Measurements from ENCODE around the gene RBM15. TPM values are rescaled to one million over a fixed set of nuclear protein-coding genes. Genes with fewer than 3 reads are reported as not detected.

RBM15 gene
- total RNA-seq, 1 experiment from 2014 or later, result 32.1 TPM

- intact Hi-C loops (cut with micrococcal nuclease; ENCODE audit: unreplicated experiment) (no loop called here), in situ Hi-C loops (cut with HindIII; ENCODE audit: low pct_unique_long_range_greater_than_20kb, low sequenced_read_pairs) (no loop called here)
- CTCF ChIA-PET, result no interaction called here
- DNase-seq (ENCODE audit: low read depth, low spot score), result no peak
- no peaks in the 10 kb centered on the region for H3K27me3 ChIP-seq (ENCODE audit: control insufficient read depth, insufficient read depth, low read length)
- H3K27ac ChIP-seq (ENCODE audit: low read length), result no peak overlapping the region
- ATAC-seq, result no peak
- H3K4me3 ChIP-seq (ENCODE audit: low read depth in 2 of 2, low read length in 2 of 2), result no peak overlapping the region
- POLR2A ChIA-PET, result no interaction called here
- no peaks in the 10 kb centered on the region for H3K9me3 ChIP-seq (ENCODE audit: control insufficient read depth, insufficient read depth, low read depth, low read length)
- BruUV-seq (replicated peaks), result no TSS peak
- no peak for TF ChIP-seq TCF7L2 (IDR thresholded peaks at IDR 0.05; ENCODE audit: low read depth, low read length)
- TF ChIP-seq, protein P1, sequence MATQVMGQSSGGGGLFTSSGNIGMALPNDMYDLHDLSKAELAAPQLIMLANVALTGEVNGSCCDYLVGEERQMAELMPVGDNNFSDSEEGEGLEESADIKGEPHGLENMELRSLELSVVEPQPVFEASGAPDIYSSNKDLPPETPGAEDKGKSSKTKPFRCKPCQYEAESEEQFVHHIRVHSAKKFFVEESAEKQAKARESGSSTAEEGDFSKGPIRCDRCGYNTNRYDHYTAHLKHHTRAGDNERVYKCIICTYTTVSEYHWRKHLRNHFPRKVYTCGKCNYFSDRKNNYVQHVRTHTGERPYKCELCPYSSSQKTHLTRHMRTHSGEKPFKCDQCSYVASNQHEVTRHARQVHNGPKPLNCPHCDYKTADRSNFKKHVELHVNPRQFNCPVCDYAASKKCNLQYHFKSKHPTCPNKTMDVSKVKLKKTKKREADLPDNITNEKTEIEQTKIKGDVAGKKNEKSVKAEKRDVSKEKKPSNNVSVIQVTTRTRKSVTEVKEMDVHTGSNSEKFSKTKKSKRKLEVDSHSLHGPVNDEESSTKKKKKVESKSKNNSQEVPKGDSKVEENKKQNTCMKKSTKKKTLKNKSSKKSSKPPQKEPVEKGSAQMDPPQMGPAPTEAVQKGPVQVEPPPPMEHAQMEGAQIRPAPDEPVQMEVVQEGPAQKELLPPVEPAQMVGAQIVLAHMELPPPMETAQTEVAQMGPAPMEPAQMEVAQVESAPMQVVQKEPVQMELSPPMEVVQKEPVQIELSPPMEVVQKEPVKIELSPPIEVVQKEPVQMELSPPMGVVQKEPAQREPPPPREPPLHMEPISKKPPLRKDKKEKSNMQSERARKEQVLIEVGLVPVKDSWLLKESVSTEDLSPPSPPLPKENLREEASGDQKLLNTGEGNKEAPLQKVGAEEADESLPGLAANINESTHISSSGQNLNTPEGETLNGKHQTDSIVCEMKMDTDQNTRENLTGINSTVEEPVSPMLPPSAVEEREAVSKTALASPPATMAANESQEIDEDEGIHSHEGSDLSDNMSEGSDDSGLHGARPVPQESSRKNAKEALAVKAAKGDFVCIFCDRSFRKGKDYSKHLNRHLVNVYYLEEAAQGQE (IDR thresholded peaks at IDR 0.05; ENCODE audit: insufficient read depth in 1 of 2, low read depth in 2 of 2, low read length in 1 of 2), result no peak
- TF ChIP-seq, protein P2, sequence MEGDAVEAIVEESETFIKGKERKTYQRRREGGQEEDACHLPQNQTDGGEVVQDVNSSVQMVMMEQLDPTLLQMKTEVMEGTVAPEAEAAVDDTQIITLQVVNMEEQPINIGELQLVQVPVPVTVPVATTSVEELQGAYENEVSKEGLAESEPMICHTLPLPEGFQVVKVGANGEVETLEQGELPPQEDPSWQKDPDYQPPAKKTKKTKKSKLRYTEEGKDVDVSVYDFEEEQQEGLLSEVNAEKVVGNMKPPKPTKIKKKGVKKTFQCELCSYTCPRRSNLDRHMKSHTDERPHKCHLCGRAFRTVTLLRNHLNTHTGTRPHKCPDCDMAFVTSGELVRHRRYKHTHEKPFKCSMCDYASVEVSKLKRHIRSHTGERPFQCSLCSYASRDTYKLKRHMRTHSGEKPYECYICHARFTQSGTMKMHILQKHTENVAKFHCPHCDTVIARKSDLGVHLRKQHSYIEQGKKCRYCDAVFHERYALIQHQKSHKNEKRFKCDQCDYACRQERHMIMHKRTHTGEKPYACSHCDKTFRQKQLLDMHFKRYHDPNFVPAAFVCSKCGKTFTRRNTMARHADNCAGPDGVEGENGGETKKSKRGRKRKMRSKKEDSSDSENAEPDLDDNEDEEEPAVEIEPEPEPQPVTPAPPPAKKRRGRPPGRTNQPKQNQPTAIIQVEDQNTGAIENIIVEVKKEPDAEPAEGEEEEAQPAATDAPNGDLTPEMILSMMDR (IDR thresholded peaks at IDR 0.05), result no peak
- TF ChIP-seq SIN3A (IDR thresholded peaks at IDR 0.05; ENCODE audit: borderline replicate concordance, insufficient read depth, low read depth, low read length), result no peak
- TF ChIP-seq POLR2AphosphoS5 (IDR thresholded peaks at IDR 0.05; ENCODE audit: low read depth, low read length), result no peak
- no peaks in the 10 kb centered on the region for H3K4me1 ChIP-seq (ENCODE audit: control insufficient read depth, insufficient read depth, low read length)
- no peaks in the 10 kb centered on the region for H3K36me3 ChIP-seq (ENCODE audit: control insufficient read depth, insufficient read depth, low read length)
These were observed 54.7 kb downstream of the RBM15 start for GRCh38 chr1:110393691-110394492.

- TF ChIP-seq SIN3A (IDR thresholded peaks at IDR 0.05; ENCODE audit: borderline replicate concordance, insufficient read depth, low read depth, low read length) (no peak), POLR2AphosphoS5 (IDR thresholded peaks at IDR 0.05; ENCODE audit: low read depth, low read length) (no peak), TCF7L2 (IDR thresholded peaks at IDR 0.05; ENCODE audit: low read depth, low read length) (no peak)
- TF ChIP-seq, protein P2 (IDR thresholded peaks at IDR 0.05), result no peak
- TF ChIP-seq, protein P1 (IDR thresholded peaks at IDR 0.05; ENCODE audit: insufficient read depth in 1 of 2, low read depth in 2 of 2, low read length in 1 of 2), result no peak
These were observed 55.3 kb downstream of the RBM15 start for GRCh38 chr1:110394493-110394820.

More at GRCh38 chr1:110394493-110394820, 55.3 kb downstream of the RBM15 start:
- BruUV-seq (replicated peaks), result no TSS peak
- H3K27me3 ChIP-seq (ENCODE audit: control insufficient read depth, insufficient read depth, low read length), result no peaks in the 10 kb centered on the region
- DNase-seq (ENCODE audit: low read depth, low spot score), result no peak
- POLR2A ChIA-PET, result no interaction called here
- no peaks in the 10 kb centered on the region for H3K36me3 ChIP-seq (ENCODE audit: control insufficient read depth, insufficient read depth, low read length)
- H3K9me3 ChIP-seq (ENCODE audit: control insufficient read depth, insufficient read depth, low read depth, low read length), result no peaks in the 10 kb centered on the region
- in situ Hi-C loops (cut with HindIII; ENCODE audit: low pct_unique_long_range_greater_than_20kb, low sequenced_read_pairs), result no loop called here
- no peak overlapping the region for H3K27ac ChIP-seq (ENCODE audit: low read length)
- CTCF ChIA-PET, result no interaction called here
- ATAC-seq, result no peak
- no peak overlapping the region for H3K4me3 ChIP-seq (ENCODE audit: low read depth in 2 of 2, low read length in 2 of 2)
- no peaks in the 10 kb centered on the region for H3K4me1 ChIP-seq (ENCODE audit: control insufficient read depth, insufficient read depth, low read length)
- intact Hi-C loops (cut with micrococcal nuclease; ENCODE audit: unreplicated experiment), result no loop called here
